ENCODE measurements around the gene PI4K2B. TPM values are rescaled to one million over a fixed set of nuclear protein-coding genes. Genes with fewer than 3 reads are reported as not detected.

Gene PI4K2B
- total and polyA plus RNA-seq, 2 of the 8 experiments (the other 6 are each of a cell fraction or from before 2014, with no cell fraction given), result 3.0 to 16.2 TPM

DNA sequence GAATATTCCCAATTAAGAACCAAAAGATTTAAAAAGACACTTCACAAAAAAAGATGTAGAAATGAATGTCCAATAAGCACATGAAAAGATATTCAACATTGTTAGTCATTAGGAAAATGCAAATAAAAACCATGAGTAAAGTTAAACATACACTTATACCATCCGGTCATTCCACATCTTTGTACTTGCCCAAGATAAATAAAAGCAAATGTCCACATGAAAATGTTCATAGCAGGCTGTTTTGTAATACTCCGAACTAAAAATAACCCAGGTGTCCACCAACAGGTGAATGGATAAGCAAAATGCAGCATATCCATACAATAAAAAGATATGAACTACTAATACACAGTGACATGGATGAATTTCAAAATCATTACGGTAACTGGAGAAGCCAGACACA is 50.1 kb downstream of the PI4K2B start:
- no peaks in the 10 kb centered on the region for H4K20me1 ChIP-seq (replicated peaks in 1 of 2; ENCODE audit: control insufficient read depth in 1 of 2, insufficient read depth in 2 of 2, low read length in 2 of 2)
- no peak overlapping the region for H3K23ac ChIP-seq (ENCODE audit: insufficient read length)
- H3K79me2 ChIP-seq (ENCODE audit: control insufficient read depth in 1 of 2, insufficient read depth in 2 of 2, low read length in 2 of 2), result no peaks in the 10 kb centered on the region
- no peaks in the 10 kb centered on the region for H3K79me1 ChIP-seq (ENCODE audit: low read depth, low read length)
- no peak overlapping the region for H3K56ac ChIP-seq (replicated peaks; ENCODE audit: insufficient read length, low read depth, low read length)
- no peak overlapping the region for H2BK15ac ChIP-seq (ENCODE audit: low read length)
- no peak overlapping the region for H3K4me3 ChIP-seq (ENCODE audit: extremely low read depth in 1 of 4, insufficient read depth in 2 of 4, low read depth in 3 of 4, low read length in 4 of 4)
- no peak overlapping the region for H2BK120ac ChIP-seq (replicated peaks; ENCODE audit: low read depth, low read length)
- ChIA-PET CTCF (ENCODE audit: partially characterized antibody) (interaction anchor here (0.9 to 2.9 kb wide), 3 partner anchors 28 to 104 kb away, joined by 3 to 11 read pairs (median 3); partner anchors contain the start of gene ZCCHC4), POLR2A (ENCODE audit: partially characterized antibody) (interaction anchor here (1.9 to 2.7 kb wide), 2 partner anchors 10 kb away, joined by 5 to 7 read pairs; no protein-coding TSS in a partner anchor)
- no peak overlapping the region for H4K5ac ChIP-seq (ENCODE audit: insufficient read length, low read depth, low read length)
- WGBS, 2 experiments (ENCODE audit: extremely low coverage in 1 of 2, insufficient coverage in 1 of 2, insufficient read length in 1 of 2, insufficient replicate concordance in 2 of 2, low coverage in 1 of 2, low lambda C conversion rate in 2 of 2, missing lambda C conversion rate in 1 of 2), result 95% methylated on average over 3 of the region's 3 CpGs; no CpG with 5 or more reads in 1 of the 2 experiments
- no peak overlapping the region for H2AK5ac ChIP-seq (ENCODE audit: low read depth, low read length)
- no peak overlapping the region for H3K14ac ChIP-seq (ENCODE audit: insufficient read length)
- H3K27ac ChIP-seq (ENCODE audit: low read depth, low read length), result no peak overlapping the region
- TF ChIP-seq SP4 (IDR thresholded peaks at IDR 0.05; ENCODE audit: low read length) (no peak), SP1 (IDR thresholded peaks at IDR 0.05; ENCODE audit: low read depth, low read length) (no peak), POLR2AphosphoS5 (IDR thresholded peaks at IDR 0.05; ENCODE audit: low read depth, low read length) (no peak), SIN3A (conservative IDR thresholded peaks at IDR 0.05 in 1 of 2, IDR thresholded peaks at IDR 0.05 in 1 of 2; ENCODE audit: low read depth in 1 of 2, low read length in 2 of 2) (no peak), SP2 (IDR thresholded peaks at IDR 0.05; ENCODE audit: low read length) (no peak), TBP (IDR thresholded peaks at IDR 0.05; ENCODE audit: low read depth, low read length) (no peak), EGR1 (IDR thresholded peaks at IDR 0.05; ENCODE audit: borderline replicate concordance, low read depth, low read length) (no peak), KDM5A (IDR thresholded peaks at IDR 0.05; ENCODE audit: low read length) (no peak), RAD21 (IDR thresholded peaks at IDR 0.05 in 1 of 2, conservative IDR thresholded peaks at IDR 0.05 in 1 of 2; ENCODE audit: low read depth in 2 of 2, low read length in 2 of 2) (no peak), CREB1 (IDR thresholded peaks at IDR 0.05) (no peak)
- H4K91ac ChIP-seq (replicated peaks; ENCODE audit: insufficient read length, low read length), result no peak overlapping the region
- H4K8ac ChIP-seq (ENCODE audit: extremely low read depth, insufficient read depth, low read length), result no peak overlapping the region
- no peaks in the 10 kb centered on the region for H3K9me3 ChIP-seq (ENCODE audit: insufficient read depth in 2 of 2, low read depth in 1 of 2, low read length in 1 of 2)
- no peaks in the 10 kb centered on the region for H3K4me1 ChIP-seq (replicated peaks in 1 of 4; ENCODE audit: control insufficient read depth in 3 of 4, insufficient read depth in 4 of 4, low read length in 3 of 4)
- H3K18ac ChIP-seq (ENCODE audit: extremely low read depth, low read length), result no peak overlapping the region
- no peak overlapping the region for H3K4me2 ChIP-seq (ENCODE audit: insufficient read depth in 1 of 2, low read depth in 2 of 2, low read length in 2 of 2)
- H3K36me3 ChIP-seq (ENCODE audit: control insufficient read depth in 2 of 4, insufficient read depth in 4 of 4, low read length in 3 of 4), result no peaks in the 10 kb centered on the region
- no peak overlapping the region for H2BK20ac ChIP-seq (ENCODE audit: low read length)
- no peak for DNase-seq (ENCODE audit: low read depth in 1 of 2, low spot score in 2 of 2)
- FAIRE-seq, result no peak
- H3K27me3 ChIP-seq (replicated peaks in 1 of 4; ENCODE audit: control insufficient read depth in 3 of 4, extremely low read depth in 1 of 4, insufficient read depth in 3 of 4, low read length in 3 of 4), result no peaks in the 10 kb centered on the region
- no peak overlapping the region for H2BK12ac ChIP-seq (ENCODE audit: low read depth, low read length)
- no peak overlapping the region for H2AFZ ChIP-seq (ENCODE audit: low read length)
- H3K23me2 ChIP-seq (ENCODE audit: low read depth, low read length), result no peaks in the 10 kb centered on the region
- H3K9ac ChIP-seq (replicated peaks in 1 of 4; ENCODE audit: extremely low read depth in 1 of 4, low read depth in 3 of 4, low read length in 3 of 4), result no peak overlapping the region
- H2BK5ac ChIP-seq (ENCODE audit: low read depth, low read length), result no peak overlapping the region
- H3K4ac ChIP-seq (replicated peaks; ENCODE audit: insufficient read length, low read depth, low read length), result no peak overlapping the region

Data from H1 (cell line).